Measurements from ENCODE around the gene POU2F3. TPM values are rescaled to one million over a fixed set of nuclear protein-coding genes. Genes with fewer than 3 reads are reported as not detected.

POU2F3 gene
- total and polyA plus RNA-seq, 7 donors: not detected

Other genes starting within 250 kb of the POU2F3 start
- under 1 TPM in 2 of 4 donors, not detected in 2; 0.24 to 0.91 TPM for gene TRIM29, start 102.0 kb upstream of the POU2F3 start, total RNA-seq
- gene TRIM29, start 102.0 kb upstream of the POU2F3 start, polyA plus RNA-seq: under 1 TPM; 0.09 to 0.44 (median 0.37) TPM
- 10 to 100 TPM in 2 of 4 donors, 1 to 10 TPM in 2; 5.6 to 15.3 (median 9.4) TPM for gene OAF, start 29.1 kb upstream of the POU2F3 start, total RNA-seq
- gene OAF, start 29.1 kb upstream of the POU2F3 start, polyA plus RNA-seq: 1 to 10 TPM; 3.2 to 9.0 (median 8.1) TPM
- 1 to 10 TPM in 2 of 4 donors, under 1 TPM in 2; 0.53 to 2.5 (median 1.4) TPM for gene TLCD5, start 85.2 kb downstream of the POU2F3 start, total RNA-seq
- under 1 TPM; 0.39 to 0.94 (median 0.48) TPM for gene TLCD5, start 85.2 kb downstream of the POU2F3 start, polyA plus RNA-seq
- 100 to 1,000 TPM in 1 of 4 donors, 10 to 100 TPM in 3; 45.6 to 102 (median 76.1) TPM for gene ARHGEF12, start 96.3 kb downstream of the POU2F3 start, total RNA-seq
- gene ARHGEF12, start 96.3 kb downstream of the POU2F3 start, polyA plus RNA-seq: 10 to 100 TPM; 14.8 to 40.0 (median 15.7) TPM